Measurements from ENCODE around the gene SLC17A2.
"Not testable (repeated sequence)": the region's sequence is repeated elsewhere in the genome, so short reads cannot be mapped to it uniquely, and the experiment has no call there.

SLC17A2 gene

GRCh38 chr6:25934156-25934555, 3.7 kb upstream of the SLC17A2 start:
- no peak for DNase-seq
- no peak overlapping the region for H3K23ac ChIP-seq (ENCODE audit: low read length in 2 of 2)
- H2AFZ ChIP-seq (ENCODE audit: low read depth, low read length): no peak overlapping the region
- H3K4me2 ChIP-seq (ENCODE audit: low read length, poor library complexity, severe bottlenecking): no peak overlapping the region
- no peak overlapping the region for H3K27ac ChIP-seq (ENCODE audit: low read length, poor library complexity, severe bottlenecking)
- no peak overlapping the region for H2BK120ac ChIP-seq (ENCODE audit: low read depth, low read length)
- no peak overlapping the region for H3K9ac ChIP-seq (ENCODE audit: low read length)
- no peaks in the 10 kb centered on the region for H3K4me1 ChIP-seq (ENCODE audit: control insufficient read depth, insufficient read depth, low read depth, low read length)
- H3K27me3 ChIP-seq (ENCODE audit: control insufficient read depth in 1 of 2, insufficient read depth in 1 of 2, low read length in 2 of 2): no peaks in the 10 kb centered on the region
- H3K14ac ChIP-seq (ENCODE audit: low read length in 2 of 2): no peak overlapping the region
- no peak overlapping the region for H4K91ac ChIP-seq (ENCODE audit: low read length)
- H2BK5ac ChIP-seq (ENCODE audit: low read depth, low read length, poor library complexity, severe bottlenecking): no peak overlapping the region
- no peak overlapping the region for H3K4me3 ChIP-seq (ENCODE audit: insufficient read depth in 1 of 2, low read depth in 1 of 2, low read length in 2 of 2)
- H3K36me3 ChIP-seq (ENCODE audit: control insufficient read depth in 1 of 2, insufficient read depth in 2 of 2, low read depth in 1 of 2, low read length in 2 of 2): no peaks in the 10 kb centered on the region
- no peaks in the 10 kb centered on the region for H3K79me1 ChIP-seq (replicated peaks; ENCODE audit: low read length, poor library complexity, severe bottlenecking)
- WGBS: 94% methylated on average over 2 of the region's 2 CpGs
- no peak overlapping the region for H4K8ac ChIP-seq (ENCODE audit: low read length)
- H2AK5ac ChIP-seq (ENCODE audit: low read length, severe bottlenecking): no peak overlapping the region
- no peaks in the 10 kb centered on the region for H3K9me3 ChIP-seq (ENCODE audit: control insufficient read depth, low read length)
- H2BK15ac ChIP-seq (ENCODE audit: low read depth, poor library complexity, severe bottlenecking): no peak overlapping the region
- H2BK12ac ChIP-seq (ENCODE audit: low read length in 2 of 2): no peak overlapping the region
- no peak overlapping the region for H3K18ac ChIP-seq (ENCODE audit: low read depth in 1 of 2, low read length in 2 of 2)
- no peak overlapping the region for H3K4ac ChIP-seq (ENCODE audit: low read depth in 1 of 2, low read length in 2 of 2)

DNA sequence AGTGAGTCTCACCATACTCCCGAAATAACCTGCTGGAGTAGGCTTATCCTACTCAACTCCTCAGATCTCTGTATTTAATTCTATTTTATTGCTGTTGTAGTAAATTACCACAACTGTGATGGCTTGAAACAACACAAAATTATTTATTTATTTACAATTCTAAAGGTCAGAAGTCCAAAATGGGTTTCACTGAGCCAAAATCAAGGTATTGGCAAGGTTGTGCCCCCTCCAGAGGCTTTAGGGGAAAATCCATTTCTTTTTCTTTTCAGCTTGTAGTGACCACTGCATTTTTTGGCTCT, 869 bp upstream of the SLC17A2 start:
- no peak overlapping the region for H2BK15ac ChIP-seq (ENCODE audit: low read depth, poor library complexity, severe bottlenecking)
- no peak overlapping the region for H2BK12ac ChIP-seq (ENCODE audit: low read length in 2 of 2)
- H3K14ac ChIP-seq (ENCODE audit: low read length in 2 of 2): no peak overlapping the region
- H3K36me3 ChIP-seq (ENCODE audit: control insufficient read depth in 1 of 2, insufficient read depth in 2 of 2, low read depth in 1 of 2, low read length in 2 of 2): no peaks in the 10 kb centered on the region
- no peak overlapping the region for H3K18ac ChIP-seq (ENCODE audit: low read depth in 1 of 2, low read length in 2 of 2)
- H3K79me1 ChIP-seq (replicated peaks; ENCODE audit: low read length, poor library complexity, severe bottlenecking): no peaks in the 10 kb centered on the region
- no peak overlapping the region for H4K8ac ChIP-seq (ENCODE audit: low read length)
- H3K4ac ChIP-seq (ENCODE audit: low read depth in 1 of 2, low read length in 2 of 2): no peak overlapping the region
- H2BK5ac ChIP-seq (ENCODE audit: low read depth, low read length, poor library complexity, severe bottlenecking): no peak overlapping the region
- no peak overlapping the region for H2AK5ac ChIP-seq (ENCODE audit: low read length, severe bottlenecking)
- no peak overlapping the region for H2BK120ac ChIP-seq (ENCODE audit: low read depth, low read length)
- no peak overlapping the region for H3K4me3 ChIP-seq (ENCODE audit: insufficient read depth in 1 of 2, low read depth in 1 of 2, low read length in 2 of 2)
- H3K4me1 ChIP-seq (ENCODE audit: control insufficient read depth, insufficient read depth, low read depth, low read length): no peaks in the 10 kb centered on the region
- WGBS: no CpG with 5 or more reads among the region's 1 CpG
- DNase-seq: no peak
- H3K27me3 ChIP-seq (ENCODE audit: control insufficient read depth in 1 of 2, insufficient read depth in 1 of 2, low read length in 2 of 2): no peaks in the 10 kb centered on the region
- no peak overlapping the region for H4K91ac ChIP-seq (ENCODE audit: low read length)
- no peak overlapping the region for H2AFZ ChIP-seq (ENCODE audit: low read depth, low read length)
- no peak overlapping the region for H3K4me2 ChIP-seq (ENCODE audit: low read length, poor library complexity, severe bottlenecking)
- no peaks in the 10 kb centered on the region for H3K9me3 ChIP-seq (ENCODE audit: control insufficient read depth, low read length)
- H3K27ac ChIP-seq (ENCODE audit: low read length, poor library complexity, severe bottlenecking): no peak overlapping the region
- no peak overlapping the region for H3K9ac ChIP-seq (ENCODE audit: low read length)
- H3K23ac ChIP-seq (ENCODE audit: low read length in 2 of 2): no peak overlapping the region

DNA sequence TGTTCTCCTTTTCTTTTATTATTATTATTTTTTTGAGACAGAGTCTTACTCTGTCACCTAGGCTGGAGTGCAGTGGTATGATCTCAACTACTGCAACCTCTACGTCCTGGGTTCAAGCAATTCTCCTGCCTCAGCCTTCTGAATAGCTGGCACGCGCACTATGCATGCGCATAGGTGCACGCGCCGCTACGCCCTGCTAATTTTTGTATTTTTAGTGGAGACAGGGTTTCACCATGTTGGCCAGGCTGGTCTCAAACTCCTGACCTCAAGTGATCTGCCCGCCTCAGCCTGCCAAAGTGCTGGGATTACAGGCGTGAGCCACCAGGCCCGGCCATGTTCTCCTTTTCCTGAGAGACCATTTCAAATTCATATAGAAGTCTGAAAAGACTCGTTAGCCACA, 706 bp downstream of the SLC17A2 start:
- WGBS: 95% methylated on average over 12 of the region's 12 CpGs

DNA sequence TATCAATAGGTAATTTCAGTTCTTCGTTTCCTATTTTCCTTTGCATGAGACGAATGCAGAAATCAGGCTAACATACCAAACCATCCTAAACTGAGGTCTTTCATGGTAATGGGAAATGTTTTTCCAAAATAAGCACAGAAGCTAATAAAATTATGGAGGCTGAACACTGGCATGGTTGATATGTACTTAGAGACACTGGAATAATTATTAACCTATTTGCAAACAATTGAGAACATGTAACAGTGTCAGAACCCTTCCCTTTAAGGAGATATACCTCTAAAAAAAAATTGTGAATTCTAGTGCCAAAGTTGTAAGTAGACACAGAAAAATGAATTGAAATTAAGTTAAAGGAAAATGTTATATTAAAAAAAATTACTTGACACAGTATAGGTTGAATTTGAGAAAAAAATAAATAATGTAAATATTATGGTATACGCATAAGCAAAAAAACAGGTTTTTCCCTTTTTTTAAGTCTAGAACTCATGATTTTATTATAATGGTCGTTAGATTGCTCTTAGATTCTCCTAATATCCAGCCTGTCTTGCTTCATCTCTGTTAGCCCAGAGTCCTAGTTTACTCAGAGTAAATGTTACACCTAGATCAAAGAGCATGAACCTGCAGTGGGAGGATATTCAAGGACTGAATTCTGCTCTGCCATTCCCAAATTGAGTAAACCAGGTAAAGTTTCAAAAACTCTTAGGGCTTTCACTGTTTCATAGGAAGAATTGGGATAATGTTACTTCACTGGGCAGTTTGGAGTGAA, 1.7 kb downstream of the SLC17A2 start:
- H4K91ac ChIP-seq (ENCODE audit: low read length): no peak overlapping the region
- no peak overlapping the region for H2BK15ac ChIP-seq (ENCODE audit: low read depth, poor library complexity, severe bottlenecking)
- no peak for DNase-seq
- 20% methylated on average over 1 of the region's 4 CpGs for WGBS
- H3K4me3 ChIP-seq (ENCODE audit: insufficient read depth in 1 of 2, low read depth in 1 of 2, low read length in 2 of 2): no peak overlapping the region
- no peaks in the 10 kb centered on the region for H3K79me1 ChIP-seq (replicated peaks; ENCODE audit: low read length, poor library complexity, severe bottlenecking)
- no peak overlapping the region for H4K8ac ChIP-seq (ENCODE audit: low read length)
- no peak overlapping the region for H3K9ac ChIP-seq (ENCODE audit: low read length)
- H3K4me1 ChIP-seq (ENCODE audit: control insufficient read depth, insufficient read depth, low read depth, low read length): no peaks in the 10 kb centered on the region
- H2BK12ac ChIP-seq (ENCODE audit: low read length in 2 of 2): no peak overlapping the region
- no peak overlapping the region for H3K4ac ChIP-seq (ENCODE audit: low read depth in 1 of 2, low read length in 2 of 2)
- H3K14ac ChIP-seq (ENCODE audit: low read length in 2 of 2): no peak overlapping the region
- no peak overlapping the region for H3K18ac ChIP-seq (ENCODE audit: low read depth in 1 of 2, low read length in 2 of 2)
- no peaks in the 10 kb centered on the region for H3K36me3 ChIP-seq (ENCODE audit: control insufficient read depth in 1 of 2, insufficient read depth in 2 of 2, low read depth in 1 of 2, low read length in 2 of 2)
- no peak overlapping the region for H3K23ac ChIP-seq (ENCODE audit: low read length in 2 of 2)
- H2AK5ac ChIP-seq (ENCODE audit: low read length, severe bottlenecking): no peak overlapping the region
- H2BK120ac ChIP-seq (ENCODE audit: low read depth, low read length): no peak overlapping the region
- H3K9me3 ChIP-seq (ENCODE audit: control insufficient read depth, low read length): no peaks in the 10 kb centered on the region
- no peaks in the 10 kb centered on the region for H3K27me3 ChIP-seq (ENCODE audit: control insufficient read depth in 1 of 2, insufficient read depth in 1 of 2, low read length in 2 of 2)
- no peak overlapping the region for H3K27ac ChIP-seq (ENCODE audit: low read length, poor library complexity, severe bottlenecking)
- H2AFZ ChIP-seq (ENCODE audit: low read depth, low read length): no peak overlapping the region
- no peak overlapping the region for H2BK5ac ChIP-seq (ENCODE audit: low read depth, low read length, poor library complexity, severe bottlenecking)
- H3K4me2 ChIP-seq (ENCODE audit: low read length, poor library complexity, severe bottlenecking): no peak overlapping the region

More for the DNA sequence above, 706 bp downstream of the SLC17A2 start:
- not testable (repeated sequence) for DNase-seq; H3K27ac ChIP-seq (ENCODE audit: low read length, poor library complexity, severe bottlenecking); H2AK5ac ChIP-seq (ENCODE audit: low read length, severe bottlenecking); H3K9me3 ChIP-seq (ENCODE audit: control insufficient read depth, low read length); H3K23ac ChIP-seq (ENCODE audit: low read length in 2 of 2); H3K18ac ChIP-seq (ENCODE audit: low read depth in 1 of 2, low read length in 2 of 2); H3K4ac ChIP-seq (ENCODE audit: low read depth in 1 of 2, low read length in 2 of 2); H3K4me3 ChIP-seq (ENCODE audit: insufficient read depth in 1 of 2, low read depth in 1 of 2, low read length in 2 of 2); H2BK12ac ChIP-seq (ENCODE audit: low read length in 2 of 2); H4K8ac ChIP-seq (ENCODE audit: low read length); H3K14ac ChIP-seq (ENCODE audit: low read length in 2 of 2); H3K36me3 ChIP-seq (ENCODE audit: control insufficient read depth in 1 of 2, insufficient read depth in 2 of 2, low read depth in 1 of 2, low read length in 2 of 2); H2AFZ ChIP-seq (ENCODE audit: low read depth, low read length); H3K9ac ChIP-seq (ENCODE audit: low read length); H3K4me1 ChIP-seq (ENCODE audit: control insufficient read depth, insufficient read depth, low read depth, low read length); H4K91ac ChIP-seq (ENCODE audit: low read length); H3K27me3 ChIP-seq (ENCODE audit: control insufficient read depth in 1 of 2, insufficient read depth in 1 of 2, low read length in 2 of 2); H2BK120ac ChIP-seq (ENCODE audit: low read depth, low read length); H3K79me1 ChIP-seq (replicated peaks; ENCODE audit: low read length, poor library complexity, severe bottlenecking); H3K4me2 ChIP-seq (ENCODE audit: low read length, poor library complexity, severe bottlenecking); H2BK15ac ChIP-seq (ENCODE audit: low read depth, poor library complexity, severe bottlenecking); H2BK5ac ChIP-seq (ENCODE audit: low read depth, low read length, poor library complexity, severe bottlenecking)

Measured in mesenchymal stem cell (in vitro differentiated cells and primary cell).